Sciatic nerve (tissue), 2 donors: ENCODE results near the gene LYSMD3. TPM values are rescaled to one million over a fixed set of nuclear protein-coding genes. Genes with fewer than 3 reads are reported as not detected.
"Not testable (repeated sequence)": the region's sequence is repeated elsewhere in the genome, so short reads cannot be mapped to it uniquely, and the experiment has no call there.

Experiments used
- ATAC-seq: fragments of 200-7000 bp; cut with Tn5 transposase; one replicate; pipeline ENCODE4 v1.9.1; 2020; ENCODE audit warnings: mild to moderate bottlenecking, moderate library complexity
- DNase-seq: peaks from one replicate; pipeline ENCODE4 v3.0.0-alpha.2; 2020; ENCODE audit warnings: low spot score
- intact Hi-C: fragments of 100-400 bp; cut with DNase I; formaldehyde crosslinking; loops from one replicate; pipeline ENCODE4 v1.14.2; 2022
- total RNA-seq: library from RNA; stranded (reverse); fragmentation: NEBNext Ultra II Directional; extraction: Animal tissue kit (Norgen Biotek cat#: 25700); gene quantifications from one replicate; pipeline ENCODE4 v1.2.1, GENCODE V29; 2021
- donor health status: DM: no; HTN: no; CAD: no.
- donor health status: DM: no; HTN: no; CAD: no.

LYSMD3 gene
- 23.7 TPM for total RNA-seq

GRCh38 chr5:90529194-90529938, at the start of gene LYSMD3:
TSS of gene LYSMD3 (minus strand) at chr5:90529584. CDS start at chr5:90525289, 4,295 bp downstream.
- ATAC-seq (peak; percentile 100), DNase-seq (peak; percentile 98)
- intact Hi-C loops, result no loop called here

DNA sequence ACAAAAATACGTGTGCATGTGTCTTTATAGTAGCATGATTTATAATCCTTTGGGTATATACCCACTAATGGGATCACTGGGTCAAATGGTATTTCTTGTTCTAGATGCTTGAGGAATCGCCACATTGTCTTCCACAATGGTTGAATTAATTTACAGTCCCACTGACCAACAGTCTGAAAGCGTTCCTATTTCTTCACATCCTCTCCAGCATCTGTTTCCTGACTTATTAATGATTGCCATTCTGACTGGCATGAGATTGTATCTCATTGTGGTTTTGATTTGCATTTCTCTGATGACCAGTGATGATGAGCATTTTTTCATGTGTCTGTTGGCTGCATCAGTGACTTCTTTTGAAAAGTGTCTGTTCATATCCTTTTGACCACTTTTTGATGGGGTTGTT, 47.2 kb upstream of the LYSMD3 start:
- ATAC-seq, DNase-seq, intact Hi-C loops: not testable (repeated sequence)

- no peak for DNase-seq
- intact Hi-C loops, result no loop called here
- no peak for ATAC-seq
Measured at GRCh38 chr5:90575712-90576111, 46.3 kb upstream of the LYSMD3 start.

GRCh38 chr5:90571147-90571773, 41.9 kb upstream of the LYSMD3 start:
- intact Hi-C loops, result no loop called here
- ATAC-seq (peak; percentile 53), DNase-seq (no peak)

DNA sequence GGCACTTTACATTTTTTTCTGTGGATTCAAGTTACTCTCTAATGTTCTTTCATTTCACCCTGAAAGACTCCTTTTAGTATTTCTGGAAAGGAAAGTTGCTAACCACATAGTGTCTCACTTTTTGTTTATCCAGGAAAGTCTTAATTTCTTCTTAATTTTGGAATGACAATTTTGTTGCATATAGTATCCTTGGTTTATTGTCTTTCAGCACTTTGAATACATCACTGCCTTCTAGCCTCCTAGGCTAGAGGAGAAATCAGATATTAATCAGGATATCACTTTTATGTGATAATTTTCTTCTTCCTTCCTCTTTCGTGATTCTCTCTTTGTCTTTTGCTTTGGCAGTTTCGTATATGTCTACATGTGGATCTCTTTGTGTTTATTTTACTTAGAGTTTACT, 40.6 kb upstream of the LYSMD3 start:
- DNase-seq (no peak), ATAC-seq (no peak)
- intact Hi-C loops, result no loop called here

- DNase-seq (no peak), ATAC-seq (no peak)
- intact Hi-C loops, result no loop called here
Measured at GRCh38 chr5:90569084-90569483, 39.7 kb upstream of the LYSMD3 start.

DNA sequence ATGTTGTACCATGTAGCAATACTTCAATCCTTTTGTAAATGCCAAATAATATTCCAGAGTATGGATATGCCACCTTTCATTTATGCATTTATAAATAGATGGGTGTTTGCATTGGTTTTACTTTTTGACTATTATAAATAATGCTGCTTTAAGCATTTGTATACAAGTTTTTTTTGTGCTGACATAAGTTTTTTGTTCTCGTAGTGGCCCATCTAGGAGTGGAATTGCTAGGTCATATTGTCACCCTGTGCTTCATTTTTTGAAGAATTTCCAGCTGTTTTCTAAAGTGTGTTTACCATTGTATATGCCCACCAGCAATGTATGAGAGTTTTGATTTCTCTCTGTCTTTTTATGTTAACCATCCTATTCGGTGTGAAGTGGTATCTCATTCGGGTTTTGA, 36.1 kb upstream of the LYSMD3 start:
- DNase-seq, result no peak
- no peak for ATAC-seq
- intact Hi-C loops, result no loop called here

- DNase-seq (no peak), ATAC-seq (no peak)
- intact Hi-C loops, result no loop called here
Measured at GRCh38 chr5:90563108-90563507, 33.7 kb upstream of the LYSMD3 start.

- ATAC-seq, result no peak
- intact Hi-C loops, result no loop called here
- DNase-seq, result no peak
Measured at GRCh38 chr5:90562341-90562740, 33.0 kb upstream of the LYSMD3 start.

DNA sequence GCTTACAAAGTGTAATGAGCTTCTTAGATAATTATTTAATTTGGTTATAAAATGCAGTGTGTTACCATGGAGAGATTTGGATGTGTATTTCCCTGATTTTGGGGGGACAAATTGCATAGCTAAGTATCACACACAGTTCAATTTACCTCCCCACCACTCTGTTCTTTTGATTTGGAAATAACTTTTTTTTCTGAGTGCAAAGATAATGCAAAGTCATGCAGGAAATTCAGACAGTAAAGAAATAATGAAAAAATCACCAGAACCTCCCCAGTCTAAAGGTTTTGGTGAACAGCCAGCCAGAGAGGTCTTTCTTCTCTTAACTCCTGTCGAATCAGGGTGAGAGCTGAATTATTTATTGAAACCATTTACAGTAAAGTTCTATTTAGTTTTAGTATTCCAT, 32.4 kb upstream of the LYSMD3 start:
- ATAC-seq (no peak), DNase-seq (no peak)
- intact Hi-C loops, result no loop called here

DNA sequence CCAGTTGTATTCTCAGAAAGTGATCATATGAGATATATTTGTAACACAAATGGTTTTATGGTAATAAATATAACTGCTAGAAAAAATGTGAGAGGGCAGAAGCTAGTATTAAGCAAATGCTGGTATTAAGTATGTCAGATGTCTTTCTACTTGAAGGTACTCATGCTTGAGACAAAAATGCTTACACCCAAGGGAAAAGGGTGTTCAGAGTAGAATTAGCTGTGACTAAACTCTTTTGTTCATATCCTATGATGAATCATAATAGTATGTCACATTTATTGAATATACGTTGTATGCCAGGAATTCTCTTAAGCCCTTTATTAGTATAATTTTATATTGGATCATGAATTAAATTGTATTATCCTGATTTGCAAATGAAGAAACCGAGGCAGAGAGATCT, 31.4 kb upstream of the LYSMD3 start:
- DNase-seq, result no peak
- intact Hi-C loops, result no loop called here

DNA sequence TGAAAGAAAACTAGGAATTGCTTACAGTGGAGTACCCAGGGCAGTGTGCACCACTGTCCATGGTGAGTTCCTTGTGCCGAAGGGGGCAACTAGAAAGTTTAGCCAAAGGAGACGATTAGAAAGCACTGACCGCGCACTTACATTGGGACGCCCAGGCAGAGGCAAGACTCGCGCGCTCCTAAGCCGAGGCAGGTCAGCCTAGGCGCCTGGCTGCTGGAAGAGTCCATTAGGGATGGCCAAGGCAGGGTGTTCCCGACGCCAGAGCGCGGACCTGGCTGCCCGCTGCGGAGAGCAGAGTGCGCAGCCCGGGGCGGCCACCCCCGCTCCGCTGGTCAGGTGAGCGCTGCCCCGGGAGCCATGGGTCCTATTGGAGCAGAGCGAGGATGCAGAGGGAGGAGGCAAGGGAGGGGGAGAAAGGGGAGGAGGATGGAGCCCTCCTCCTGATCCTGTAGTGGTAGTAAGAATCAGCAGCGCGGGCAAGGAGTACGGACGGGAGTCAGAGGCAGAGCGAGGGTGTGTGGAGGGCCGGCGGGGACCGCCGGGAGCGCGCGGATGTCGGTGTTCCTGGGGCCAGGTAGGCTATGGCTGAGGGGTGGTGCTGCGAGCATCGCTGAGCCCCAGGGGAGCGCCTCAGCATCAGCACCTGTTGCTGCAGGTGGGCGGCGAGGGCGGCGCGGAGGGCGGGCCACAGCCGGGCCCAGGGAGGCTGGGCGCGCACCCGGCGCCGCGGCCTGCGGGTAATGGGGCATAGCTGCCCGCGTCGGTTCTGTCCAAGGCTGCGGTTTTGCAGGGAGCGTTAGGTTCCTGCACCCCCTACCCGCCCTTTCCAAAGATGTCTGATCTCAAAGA, 29.2 kb upstream of the LYSMD3 start, which contains the start of gene ADGRV1:
TSS of gene ADGRV1 (plus strand) at position 454 of the 849 bp plus-strand sequence. CDS start at position 553, 99 bp downstream.
- DNase-seq, result peak; percentile 58
- peak; percentile 92 for ATAC-seq
- intact Hi-C loops, result no loop called here

More for the DNA sequence above, 31.4 kb upstream of the LYSMD3 start:
- ATAC-seq, result no peak

- DNase-seq, result no peak
- intact Hi-C loops, result no loop called here
- ATAC-seq, result no peak
Measured at GRCh38 chr5:90557871-90558270, 28.5 kb upstream of the LYSMD3 start.

DNA sequence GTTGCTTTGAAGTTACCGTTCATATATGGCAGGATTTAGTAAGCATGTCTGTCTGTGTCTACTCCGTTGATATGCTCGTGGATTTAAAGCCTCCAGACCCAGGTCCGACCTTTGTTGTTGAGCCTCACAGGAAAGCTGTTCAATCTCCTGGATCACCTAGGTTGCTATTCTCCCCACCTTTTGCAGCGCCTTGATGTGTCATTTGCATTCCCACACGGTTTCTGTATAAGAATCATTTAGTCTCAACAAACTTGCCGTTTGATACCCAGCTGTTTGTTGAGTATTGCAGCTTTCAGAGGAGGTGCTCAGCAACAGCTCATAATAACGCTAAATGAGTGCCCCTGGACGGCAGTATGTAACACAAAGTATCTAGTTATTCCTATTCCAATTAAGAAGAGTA, 28.0 kb upstream of the LYSMD3 start:
- intact Hi-C loops, result no loop called here
- DNase-seq (no peak), ATAC-seq (no peak)

GRCh38 chr5:90555666-90556065, 26.3 kb upstream of the LYSMD3 start:
- DNase-seq (no peak), ATAC-seq (no peak)
- intact Hi-C loops, result no loop called here

- intact Hi-C loops, result no loop called here
- DNase-seq, result no peak
- ATAC-seq, result no peak
Measured at GRCh38 chr5:90554358-90555006, 25.1 kb upstream of the LYSMD3 start.

GRCh38 chr5:90553711-90554110, 24.3 kb upstream of the LYSMD3 start:
- DNase-seq (no peak), ATAC-seq (no peak)
- intact Hi-C loops, result no loop called here

- ATAC-seq (no peak), DNase-seq (no peak)
- intact Hi-C loops, result no loop called here
Measured at GRCh38 chr5:90551376-90551775, 22.0 kb upstream of the LYSMD3 start.

- intact Hi-C loops, result no loop called here
- no peak for DNase-seq
- no peak for ATAC-seq
Measured at GRCh38 chr5:90550963-90551362, 21.6 kb upstream of the LYSMD3 start.
